GM23338 (cell line): ENCODE data around the gene AFF1. TPM values are rescaled to one million over a fixed set of nuclear protein-coding genes. Genes with fewer than 3 reads are reported as not detected.

ENCODE experiments used
- ATAC-seq: fragments of 200-7000 bp; cut with Tn5 transposase; 3 replicates; pipeline ENCODE4 v1.9.1; 2020
- DNase-seq: peaks from one replicate; pipeline ENCODE4 v3.0.0-alpha.2; 2015; ENCODE audit warnings: low spot score
- H2AFZ ChIP-seq: fragments of 200-600 bp; sonication (generic); 2 replicates; pipeline ENCODE4 v1.8.0; 2016; ENCODE audit warnings: antibody characterized with exemption, mild to moderate bottlenecking, moderate library complexity
- H3F3A ChIP-seq: fragments of 200-600 bp; sonication (generic); replicated peaks from 2 replicates; pipeline ENCODE4 v1.8.0; 2017; ENCODE audit warnings: antibody characterized with exemption, mixed run types, low read depth
- H3K27ac ChIP-seq: fragments of 200-600 bp; sonication (generic); 2 replicates; pipeline ENCODE4 v1.6.1; 2016; ENCODE audit warnings: low read depth
- H3K27me3 ChIP-seq: fragments of 200-600 bp; sonication (generic); 2 replicates; pipeline ENCODE4 v1.8.0; 2016; ENCODE audit warnings: mild to moderate bottlenecking, mixed run types, moderate library complexity; ENCODE audit not compliant: insufficient read depth
- H3K36me3 ChIP-seq: fragments of 200-600 bp; sonication (generic); 2 replicates; pipeline ENCODE4 v1.8.0; 2016; ENCODE audit warnings: mild to moderate bottlenecking; ENCODE audit not compliant: insufficient read depth
- H3K4me1 ChIP-seq: fragments of 200-600 bp; sonication (generic); 2 replicates; pipeline ENCODE4 v1.8.0; 2016; ENCODE audit warnings: mild to moderate bottlenecking, moderate library complexity; ENCODE audit not compliant: insufficient read depth
- H3K4me2 ChIP-seq: fragments of 200-600 bp; sonication (generic); 2 replicates; pipeline ENCODE4 v1.7.1; 2017; ENCODE audit warnings: mixed run types
- H3K4me3 ChIP-seq: fragments of 200-600 bp; sonication (generic); 2 replicates; pipeline ENCODE4 v1.6.1; 2016; ENCODE audit warnings: mixed run types
- H3K79me2 ChIP-seq: fragments of 200-600 bp; sonication (generic); replicated peaks from 2 replicates; pipeline ENCODE4 v1.8.0; 2017; ENCODE audit warnings: mild to moderate bottlenecking; ENCODE audit not compliant: insufficient read depth
- H3K9me2 ChIP-seq: fragments of 200-600 bp; sonication (generic); 2 replicates; pipeline ENCODE4 v1.8.0; 2017; ENCODE audit not compliant: insufficient read depth
- H4K20me1 ChIP-seq: fragments of 200-600 bp; sonication (generic); replicated peaks from 2 replicates; pipeline ENCODE4 v1.8.0; 2017; ENCODE audit warnings: mild to moderate bottlenecking; ENCODE audit not compliant: insufficient read depth
- H3K27ac Mint-ChIP-seq: 2 replicates; pipeline ENCODE4 v1.8.0; 2020; ENCODE audit warnings: inconsistent platforms, mild to moderate bottlenecking, moderate library complexity, mixed read lengths
- H3K27me3 Mint-ChIP-seq: 3 replicates; pipeline ENCODE4 v1.8.0; 2022; ENCODE audit warnings: low read depth, mild to moderate bottlenecking, moderate library complexity, mixed read lengths, inconsistent platforms; ENCODE audit not compliant: insufficient read depth, poor library complexity
- H3K36me3 Mint-ChIP-seq: 3 replicates; pipeline ENCODE4 v1.8.0; 2021; ENCODE audit warnings: low read depth, mild to moderate bottlenecking, inconsistent platforms, moderate library complexity, mixed read lengths
- H3K4me1 Mint-ChIP-seq: 3 replicates; pipeline ENCODE4 v1.8.0; 2020; ENCODE audit warnings: mild to moderate bottlenecking, inconsistent platforms, mixed read lengths
- H3K4me3 Mint-ChIP-seq: 3 replicates; pipeline ENCODE4 v1.8.0; 2021; ENCODE audit warnings: moderate library complexity, mild to moderate bottlenecking, inconsistent platforms, mixed read lengths
- H3K9me3 Mint-ChIP-seq: 3 replicates; pipeline ENCODE4 v1.8.0; 2020; ENCODE audit warnings: moderate library complexity, mild to moderate bottlenecking, inconsistent platforms, mixed read lengths
- ETS1 ChIP-seq: IDR thresholded peaks from 2 replicates; pipeline ENCODE4 v1.6.1; 2016; ENCODE audit warnings: antibody characterized with exemption
- EZH2 ChIP-seq: fragments of 200-600 bp; sonication (generic); IDR thresholded peaks from one replicate; pipeline ENCODE4 v1.8.0; 2017; ENCODE audit warnings: antibody characterized with exemption, mild to moderate bottlenecking, low read depth; ENCODE audit not compliant: unreplicated experiment
- JUNB ChIP-seq: IDR thresholded peaks from one replicate; pipeline ENCODE4 v1.6.1; 2016; ENCODE audit warnings: antibody characterized with exemption; ENCODE audit not compliant: unreplicated experiment
- NANOG ChIP-seq: IDR thresholded peaks from 2 replicates; pipeline ENCODE4 v1.6.1; 2016; ENCODE audit warnings: antibody characterized with exemption, borderline replicate concordance
- POLR2AphosphoS5 ChIP-seq: IDR thresholded peaks from 2 replicates; pipeline ENCODE4 v1.6.1; 2016; ENCODE audit warnings: antibody characterized with exemption, low read depth
- REST ChIP-seq: IDR thresholded peaks from one replicate; pipeline ENCODE4 v1.6.1; 2018; ENCODE audit warnings: antibody characterized with exemption; ENCODE audit not compliant: unreplicated experiment
- ZNF462 ChIP-seq: fragments of 250-450 bp; sonication (Bioruptor Pico); IDR thresholded peaks from 2 replicates; pipeline ENCODE4 v1.5.0; 2020; ENCODE audit warnings: mild to moderate bottlenecking, moderate library complexity
- polyA plus RNA-seq: library from polyadenylated mRNA; unstranded; fragments of >200 nt; fragmentation: Nextera tagmentation; extraction: Ambion mirVana; gene quantifications from 2 replicates; pipeline ENCODE4 v1.2.1, GENCODE V29; 2016
- total RNA-seq: library from RNA; depleted of rRNA; stranded (reverse); fragments of >200 nt; shearing (Covaris generic); gene quantifications from 2 replicates; pipeline ENCODE4 v1.2.3, GENCODE V29; 2014

AFF1 gene
- total and polyA plus RNA-seq, 2 experiments from 2014 or later: 42.6 to 67.2 TPM

- TF ChIP-seq ZNF462 (no peak), JUNB (no peak), NANOG (no peak)
Measured at GRCh38 chr4:87121341-87122065, 186.7 kb downstream of the AFF1 start (continued).

GRCh38 chr4:87122252-87122651 lies 187.4 kb downstream of the AFF1 start:
- Histone ChIP-seq H3K9me2 (no peaks in the 10 kb centered on the region), H3K4me2 (no peak overlapping the region), H3F3A (no peaks in the 10 kb centered on the region), H3K27me3 (no peaks in the 10 kb centered on the region), H4K20me1 (no peaks in the 10 kb centered on the region), H3K4me1 (peaks cover 6% of the 10 kb centered on the region; the same call in 1 of the 2 replicates), H3K4me3 (no peak overlapping the region), H2AFZ (no peak overlapping the region), H3K27ac (peak overlapping the region; percentile 39; the same call in 1 of the 2 replicates), H3K79me2 (peaks cover 10% of the 10 kb centered on the region; the same call in 1 of the 2 replicates), H3K36me3 (peaks cover 7% of the 10 kb centered on the region; the same call in 1 of the 2 replicates)
- DNase-seq: no peak
- no peak for ATAC-seq
- Mint-ChIP-seq H3K36me3 (peaks cover 44% of the 10 kb centered on the region), H3K4me3 (no peak overlapping the region), H3K27me3 (peaks cover 2% of the 10 kb centered on the region), H3K9me3 (no peaks in the 10 kb centered on the region), H3K27ac (0 out of 2 replicates have a peak overlapping the region, but pooled peaks have one; percentile 5), H3K4me1 (peaks cover 16% of the 10 kb centered on the region)
- TF ChIP-seq POLR2AphosphoS5: no peak
- no peak for TF ChIP-seq ETS1
- no peak for TF ChIP-seq EZH2
- TF ChIP-seq REST: no peak
